Lung (tissue), 12 donors: Measurements from ENCODE around the gene AGBL4. TPM values are rescaled to one million over a fixed set of nuclear protein-coding genes. Genes with fewer than 3 reads are reported as not detected.

Experiments used
- ATAC-seq: fragments of 200-7000 bp; cut with Tn5 transposase; one replicate; pipeline ENCODE4 v1.9.1; 2020; ENCODE audit warnings: moderate number of reproducible peaks; ENCODE audit not compliant: insufficient read depth, low FRiP score
- DNase-seq, 3 donors: peaks; one replicate each; pipeline ENCODE4 v3.0.0-alpha.2; 2013 to 2017
- H3K27ac ChIP-seq, 2 donors: one replicate each; pipeline ENCODE4 v1.5.1; 2013; ENCODE audit warnings: mild to moderate bottlenecking in 2 of 2, moderate library complexity in 2 of 2, control low read depth in 1 of 2, inconsistent platforms in 1 of 2, low read depth in 1 of 2, low read length in 1 of 2
- H3K27me3 ChIP-seq, 3 donors: one replicate each; pipeline ENCODE4 v1.5.1; 2013; ENCODE audit warnings: low read length in 2 of 3; ENCODE audit not compliant: control insufficient read depth in 3 of 3, insufficient read depth in 3 of 3
- H3K36me3 ChIP-seq, 4 donors: one replicate each; pipeline ENCODE4 v1.5.1; 2013; ENCODE audit warnings: low read length in 4 of 4, mild to moderate bottlenecking in 1 of 4, moderate library complexity in 1 of 4; ENCODE audit not compliant: control insufficient read depth in 4 of 4, insufficient read depth in 4 of 4
- H3K4me1 ChIP-seq, 5 donors: one replicate each; pipeline ENCODE4 v1.5.1; 2013; ENCODE audit warnings: low read length in 5 of 5, mild to moderate bottlenecking in 2 of 5, moderate library complexity in 1 of 5; ENCODE audit not compliant: control insufficient read depth in 5 of 5, insufficient read depth in 5 of 5
- H3K4me3 ChIP-seq: one replicate; pipeline ENCODE4 v1.5.1; 2013; ENCODE audit warnings: mild to moderate bottlenecking, control low read depth, moderate library complexity
- H3K9ac ChIP-seq, 2 donors: one replicate each; pipeline ENCODE4 v1.5.1; 2013; ENCODE audit warnings: low read length in 2 of 2, control low read depth in 1 of 2; ENCODE audit not compliant: insufficient read depth in 1 of 2
- H3K9me3 ChIP-seq, 4 donors: one replicate each; pipeline ENCODE4 v1.5.1; 2013; ENCODE audit warnings: low read length in 3 of 4, mild to moderate bottlenecking in 1 of 4, moderate library complexity in 1 of 4; ENCODE audit not compliant: control insufficient read depth in 4 of 4, insufficient read depth in 3 of 4
- WGBS, 2 donors: extraction: QIAGEN DNeasy Blood & Tissue Kit; methylation state at CpG; one replicate each; pipeline ENCODE4 v1.1.7; 2013; 5-methylcytosine and 5-hydroxymethylcytosine counted together
- polyA plus RNA-seq, 2 donors: library from polyadenylated mRNA; stranded (reverse); fragments of 200-250 nt; gene quantifications; one replicate each; pipeline ENCODE4 v1.2.1, GENCODE V29; 2013
- total RNA-seq, 2 donors: library from RNA; depleted of rRNA in 1 of 2; stranded (reverse); fragments of >200 nt in 1 of 2; gene quantifications; one replicate each; pipeline ENCODE4 v1.2.1, GENCODE V29; 2014 to 2021
- TF ChIP-seq, protein P1 (sequence below): IDR thresholded peaks from 2 replicates; pipeline ENCODE4 v1.5.1; 2012; ENCODE audit warnings: mild to moderate bottlenecking; ENCODE audit errors: control extremely low read depth, extremely low read depth
- donor health status: control.
- donor health status: control.
- donor health status: Bipolar disorder and iron deficiency.
- donor health status: healthy.
- donor health status: DM: yes; HTN: yes; CAD: no.

AGBL4 gene
- total and polyA plus RNA-seq, 4 donors = 0.24 to 7.5 (median 2.6) TPM

DNA sequence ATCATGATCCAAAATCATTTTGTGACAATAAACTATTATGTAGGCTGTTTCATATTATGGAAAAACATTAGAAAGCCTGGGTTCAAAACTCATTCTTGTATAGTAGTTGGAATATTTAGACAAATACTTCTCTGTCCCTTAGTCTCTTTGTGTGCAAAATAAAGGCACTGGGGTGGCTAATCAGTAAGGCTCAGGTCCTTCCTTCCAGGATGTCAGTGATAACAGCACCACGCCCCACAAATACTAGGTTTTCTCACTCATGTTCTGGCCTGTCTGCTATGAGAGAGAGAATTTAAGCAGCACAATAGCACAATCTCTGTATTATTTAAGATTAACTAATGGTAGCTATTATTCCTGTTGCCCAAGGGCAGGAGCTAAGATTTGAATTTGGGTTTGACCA, 788.8 kb downstream of the AGBL4 start:
- H3K36me3 ChIP-seq = no peaks in the 10 kb centered on the region

DNA sequence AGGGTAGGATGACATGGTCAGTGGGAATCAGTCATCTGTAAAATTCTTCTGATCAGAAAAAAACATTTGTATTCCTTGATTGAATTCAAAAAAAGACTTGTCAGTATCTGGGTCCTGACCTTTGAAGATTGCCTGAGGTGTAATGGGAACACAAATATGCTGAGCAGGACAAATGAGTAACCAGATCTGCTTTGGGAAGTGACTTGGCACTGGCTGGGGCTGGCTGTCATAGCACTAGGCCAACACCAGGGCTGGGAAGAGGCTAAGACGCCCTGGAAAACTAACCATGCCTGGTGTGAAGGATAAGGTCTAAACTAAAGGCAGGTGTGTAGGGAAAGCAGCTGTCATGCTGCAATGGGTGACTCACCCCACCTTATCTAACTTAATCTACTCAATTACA, 794.2 kb downstream of the AGBL4 start:
- TF ChIP-seq, protein P1, sequence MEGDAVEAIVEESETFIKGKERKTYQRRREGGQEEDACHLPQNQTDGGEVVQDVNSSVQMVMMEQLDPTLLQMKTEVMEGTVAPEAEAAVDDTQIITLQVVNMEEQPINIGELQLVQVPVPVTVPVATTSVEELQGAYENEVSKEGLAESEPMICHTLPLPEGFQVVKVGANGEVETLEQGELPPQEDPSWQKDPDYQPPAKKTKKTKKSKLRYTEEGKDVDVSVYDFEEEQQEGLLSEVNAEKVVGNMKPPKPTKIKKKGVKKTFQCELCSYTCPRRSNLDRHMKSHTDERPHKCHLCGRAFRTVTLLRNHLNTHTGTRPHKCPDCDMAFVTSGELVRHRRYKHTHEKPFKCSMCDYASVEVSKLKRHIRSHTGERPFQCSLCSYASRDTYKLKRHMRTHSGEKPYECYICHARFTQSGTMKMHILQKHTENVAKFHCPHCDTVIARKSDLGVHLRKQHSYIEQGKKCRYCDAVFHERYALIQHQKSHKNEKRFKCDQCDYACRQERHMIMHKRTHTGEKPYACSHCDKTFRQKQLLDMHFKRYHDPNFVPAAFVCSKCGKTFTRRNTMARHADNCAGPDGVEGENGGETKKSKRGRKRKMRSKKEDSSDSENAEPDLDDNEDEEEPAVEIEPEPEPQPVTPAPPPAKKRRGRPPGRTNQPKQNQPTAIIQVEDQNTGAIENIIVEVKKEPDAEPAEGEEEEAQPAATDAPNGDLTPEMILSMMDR = no peak
- no peaks in the 10 kb centered on the region for H3K36me3 ChIP-seq
- DNase-seq = no peak
- H3K27me3 ChIP-seq = no peaks in the 10 kb centered on the region
- WGBS, 2 donors = 52 to 60% methylated on average over 1 of the region's 1 CpG
- H3K4me1 ChIP-seq = no peaks in the 10 kb centered on the region
- H3K4me3 ChIP-seq = no peak overlapping the region
- H3K27ac ChIP-seq = no peak overlapping the region
- ATAC-seq = no peak
- H3K9me3 ChIP-seq = no peaks in the 10 kb centered on the region
- H3K9ac ChIP-seq = no peak overlapping the region

More for the DNA sequence above, 788.8 kb downstream of the AGBL4 start:
- TF ChIP-seq, protein P1 = no peak
- H3K9me3 ChIP-seq = no peaks in the 10 kb centered on the region
- H3K4me1 ChIP-seq = no peaks in the 10 kb centered on the region
- no peak for DNase-seq
- no peaks in the 10 kb centered on the region for H3K27me3 ChIP-seq
- no peak for ATAC-seq
- no peak overlapping the region for H3K4me3 ChIP-seq
- H3K9ac ChIP-seq = no peak overlapping the region
- H3K27ac ChIP-seq = no peak overlapping the region
- 54 to 70% methylated on average over 1 of the region's 1 CpG for WGBS, 2 donors

DNA sequence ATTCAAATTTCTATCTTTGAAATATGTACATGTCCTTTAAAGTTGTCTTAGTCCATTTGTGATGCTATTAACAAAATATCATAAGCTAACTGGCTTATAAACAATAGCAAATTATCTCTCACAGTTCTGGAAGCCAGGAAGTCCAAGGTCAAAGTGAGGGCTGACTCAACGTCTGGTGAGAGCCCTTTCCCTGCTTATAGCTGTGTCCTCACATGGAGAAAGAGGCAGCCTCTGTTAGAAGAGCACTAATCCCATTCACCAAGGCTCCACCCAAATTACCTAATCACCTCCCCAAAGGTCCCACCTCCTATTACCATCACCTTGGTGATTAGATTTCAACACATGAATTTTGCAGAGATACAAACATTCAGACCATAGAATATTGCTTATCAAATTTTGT, 797.0 kb downstream of the AGBL4 start:
- Histone ChIP-seq H3K36me3 (no peaks in the 10 kb centered on the region), H3K27me3 (no peaks in the 10 kb centered on the region), H3K9ac (no peak overlapping the region), H3K4me3 (no peak overlapping the region), H3K4me1 (no peaks in the 10 kb centered on the region), H3K27ac (no peak overlapping the region), H3K9me3 (no peaks in the 10 kb centered on the region)
- 21 to 25% methylated on average over 1 of the region's 1 CpG for WGBS, 2 donors
- DNase-seq (no peak), ATAC-seq (no peak)
- TF ChIP-seq, protein P1 = no peak

DNA sequence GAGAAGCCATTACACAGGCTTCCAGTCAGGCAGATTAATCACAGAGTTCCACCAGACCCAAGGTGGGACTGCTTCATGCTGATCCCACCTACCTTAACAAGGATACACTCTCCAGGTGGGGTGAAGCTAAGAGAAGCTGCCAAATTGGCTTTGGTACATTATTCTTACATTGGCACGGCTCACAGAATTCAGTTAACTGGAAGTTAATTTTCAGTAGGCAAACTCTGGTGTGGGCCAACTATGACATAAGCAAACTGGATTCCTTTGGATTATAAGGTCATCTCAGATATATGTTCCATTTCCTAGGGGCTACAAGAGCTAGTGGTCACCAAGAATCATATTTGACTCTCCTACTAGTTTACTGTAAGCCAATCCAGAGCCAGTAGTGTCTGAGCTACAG, 798.3 kb downstream of the AGBL4 start:
- no peaks in the 10 kb centered on the region for H3K27me3 ChIP-seq
- no peak overlapping the region for H3K27ac ChIP-seq
- H3K9me3 ChIP-seq = no peaks in the 10 kb centered on the region
- WGBS, 2 donors = 87 to 88% methylated on average over 1 of the region's 1 CpG
- TF ChIP-seq, protein P1 = no peak
- ATAC-seq = no peak
- no peak for DNase-seq
- H3K9ac ChIP-seq = no peak overlapping the region
- H3K36me3 ChIP-seq = no peaks in the 10 kb centered on the region
- H3K4me1 ChIP-seq = no peaks in the 10 kb centered on the region
- no peak overlapping the region for H3K4me3 ChIP-seq
